GM13977 (cell line): ENCODE results near the gene IDH3G.

Experiments used
- DNase-seq: peaks from one replicate; pipeline ENCODE4 v3.0.0; 2012; ENCODE audit warnings: low spot score
- in situ Hi-C: fragments of 300-500 bp; cut with MboI; formaldehyde crosslinking; loops from one replicate; pipeline ENCODE4 v1.12.0; 2022; ENCODE audit warnings: low sequenced_read_pairs, low pct_unique_long_range_greater_than_20kb, mixed read lengths, inconsistent platforms; ENCODE audit not compliant: unreplicated experiment
- TF ChIP-seq, protein P1 (sequence below): IDR thresholded peaks from 2 replicates; pipeline ENCODE4 v1.5.1; 2012; ENCODE audit warnings: mild to moderate bottlenecking, control low read depth; ENCODE audit not compliant: insufficient read depth; ENCODE audit errors: extremely low read depth, missing control alignments

The IDH3G gene

DNA sequence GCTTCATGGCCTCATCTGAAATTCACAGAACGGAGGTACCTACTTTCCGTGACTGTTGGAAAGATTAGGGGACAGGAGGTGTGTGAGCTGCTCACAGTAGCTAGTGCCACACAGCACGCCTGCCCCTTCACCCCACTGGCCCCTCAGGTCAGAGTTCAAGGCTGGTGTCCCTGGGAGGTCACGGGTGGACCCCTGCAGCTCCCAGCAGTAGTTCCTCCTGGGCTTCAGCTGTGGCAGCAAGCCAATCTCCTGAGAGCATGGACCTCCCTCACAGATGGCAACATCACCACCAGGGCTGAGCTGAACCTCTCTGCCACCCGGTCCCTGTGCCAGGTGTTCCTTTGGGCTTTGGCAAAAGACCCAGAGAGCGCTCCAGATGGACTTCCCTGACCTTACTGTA lies 1.8 kb downstream of the IDH3G start:
- in situ Hi-C loops: no loop called here
- TF ChIP-seq, protein P1, sequence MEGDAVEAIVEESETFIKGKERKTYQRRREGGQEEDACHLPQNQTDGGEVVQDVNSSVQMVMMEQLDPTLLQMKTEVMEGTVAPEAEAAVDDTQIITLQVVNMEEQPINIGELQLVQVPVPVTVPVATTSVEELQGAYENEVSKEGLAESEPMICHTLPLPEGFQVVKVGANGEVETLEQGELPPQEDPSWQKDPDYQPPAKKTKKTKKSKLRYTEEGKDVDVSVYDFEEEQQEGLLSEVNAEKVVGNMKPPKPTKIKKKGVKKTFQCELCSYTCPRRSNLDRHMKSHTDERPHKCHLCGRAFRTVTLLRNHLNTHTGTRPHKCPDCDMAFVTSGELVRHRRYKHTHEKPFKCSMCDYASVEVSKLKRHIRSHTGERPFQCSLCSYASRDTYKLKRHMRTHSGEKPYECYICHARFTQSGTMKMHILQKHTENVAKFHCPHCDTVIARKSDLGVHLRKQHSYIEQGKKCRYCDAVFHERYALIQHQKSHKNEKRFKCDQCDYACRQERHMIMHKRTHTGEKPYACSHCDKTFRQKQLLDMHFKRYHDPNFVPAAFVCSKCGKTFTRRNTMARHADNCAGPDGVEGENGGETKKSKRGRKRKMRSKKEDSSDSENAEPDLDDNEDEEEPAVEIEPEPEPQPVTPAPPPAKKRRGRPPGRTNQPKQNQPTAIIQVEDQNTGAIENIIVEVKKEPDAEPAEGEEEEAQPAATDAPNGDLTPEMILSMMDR: no peak
- DNase-seq: no peak

DNA sequence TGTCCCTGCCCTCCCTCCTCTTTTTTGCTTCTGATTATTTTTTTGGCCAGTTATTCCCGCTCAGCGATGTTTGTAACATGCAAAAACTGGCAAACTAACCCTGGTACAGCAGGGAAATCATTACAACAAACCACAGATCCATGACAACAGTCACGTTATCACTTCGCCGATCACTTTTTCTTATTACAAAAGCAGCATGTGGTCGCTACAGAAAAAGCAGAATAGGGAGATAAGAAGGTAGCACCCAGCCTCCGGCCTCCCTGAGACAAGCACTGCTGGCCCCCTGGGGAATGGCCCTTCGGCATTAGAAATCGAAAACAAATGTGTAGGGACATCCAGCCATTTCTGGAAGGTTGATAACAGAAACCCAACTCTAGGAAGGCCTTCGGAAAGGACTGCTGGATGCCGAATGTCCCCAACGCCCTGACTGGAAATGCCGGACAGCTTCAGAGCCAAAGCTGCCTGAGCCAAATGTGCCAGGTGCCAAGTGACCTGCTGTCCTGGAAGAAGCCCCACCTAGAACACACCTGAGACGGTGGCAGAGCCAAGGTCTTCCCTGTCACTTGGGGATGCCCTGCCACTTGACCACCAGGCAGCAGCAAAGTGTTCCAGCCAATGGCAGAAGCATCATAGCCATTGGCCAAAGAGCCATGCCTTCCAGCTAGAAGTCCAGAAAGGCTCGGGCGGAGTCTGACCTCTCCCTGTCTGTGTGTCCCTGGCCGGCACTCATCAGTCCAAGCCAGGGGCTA lies 2.9 kb downstream of the IDH3G start:
- TF ChIP-seq, protein P1: no peak
- no peak for DNase-seq
- in situ Hi-C loops: no loop called here

DNA sequence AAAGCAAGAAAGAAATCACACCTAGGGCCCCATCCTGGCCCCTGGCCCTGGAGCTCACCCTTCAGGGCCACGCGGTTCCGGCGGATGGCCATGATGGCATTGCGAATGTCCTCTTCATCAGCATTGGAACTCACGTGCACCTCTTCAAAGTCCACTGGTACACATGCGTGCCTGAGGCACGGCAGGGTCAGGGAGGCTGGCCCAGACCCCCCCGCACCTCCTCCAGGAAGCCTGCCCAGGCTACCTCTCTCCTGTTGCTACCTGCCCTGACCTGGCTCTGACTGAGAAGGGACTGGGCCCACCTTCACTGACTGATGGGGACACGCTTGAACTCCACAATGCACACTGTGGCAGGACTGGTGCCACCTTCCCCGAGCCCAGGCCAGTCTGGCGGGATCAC lies 4.5 kb downstream of the IDH3G start:
- in situ Hi-C loops: no loop called here
- DNase-seq: no peak
- TF ChIP-seq, protein P1: no peak

DNA sequence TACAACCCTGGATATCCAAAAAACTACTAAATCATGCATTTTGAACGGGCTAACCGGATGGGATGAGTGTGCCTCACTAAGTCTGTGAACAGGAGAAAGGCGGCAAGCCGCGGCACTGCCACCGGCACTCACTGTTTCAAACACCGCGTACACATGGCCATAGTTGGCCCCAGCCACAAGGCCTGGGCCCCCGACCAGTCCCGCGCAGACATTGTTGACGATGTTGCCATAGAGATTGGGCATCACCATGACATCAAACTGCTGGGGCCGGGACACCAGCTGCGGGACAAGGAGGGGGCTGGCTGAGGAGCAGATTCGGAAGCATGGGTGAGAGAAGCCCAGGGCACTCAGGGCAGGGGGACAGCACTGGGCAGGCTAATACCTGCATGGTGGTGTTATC lies 7.5 kb downstream of the IDH3G start:
- TF ChIP-seq, protein P1: no peak
- in situ Hi-C loops: no loop called here
- DNase-seq: no peak

DNA sequence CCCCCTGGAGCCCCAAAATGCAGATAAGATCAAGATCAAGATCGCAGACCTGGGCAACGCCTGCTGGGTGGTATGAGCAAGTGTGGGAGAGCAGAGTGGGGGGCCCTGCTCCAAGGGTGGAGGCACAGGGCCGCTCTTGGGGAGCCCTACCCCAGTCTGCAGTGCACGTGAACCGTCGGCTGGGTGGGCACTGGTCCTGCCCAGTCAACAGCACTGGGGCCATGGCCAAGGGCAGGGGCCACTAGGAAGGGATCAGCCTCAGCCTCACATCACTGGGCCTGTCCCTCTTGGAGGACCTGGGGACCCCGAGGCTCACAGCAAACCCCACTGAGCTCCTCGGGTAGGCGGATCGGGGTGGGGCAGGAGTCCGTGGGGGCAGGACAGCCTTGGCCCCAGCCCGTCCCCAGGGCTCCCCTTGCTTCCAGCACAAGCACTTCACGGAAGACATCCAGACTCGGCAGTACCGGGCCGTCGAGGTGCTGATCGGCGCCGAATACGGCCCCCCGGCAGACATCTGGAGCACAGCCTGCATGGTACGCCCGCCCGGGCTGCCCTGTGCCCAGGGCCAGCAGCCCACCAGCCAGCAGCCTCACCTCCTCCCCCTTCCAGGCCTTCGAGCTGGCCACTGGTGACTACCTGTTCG lies 9.7 kb downstream of the IDH3G start:
- DNase-seq: no peak
- TF ChIP-seq, protein P1: no peak
- in situ Hi-C loops: no loop called here

DNA sequence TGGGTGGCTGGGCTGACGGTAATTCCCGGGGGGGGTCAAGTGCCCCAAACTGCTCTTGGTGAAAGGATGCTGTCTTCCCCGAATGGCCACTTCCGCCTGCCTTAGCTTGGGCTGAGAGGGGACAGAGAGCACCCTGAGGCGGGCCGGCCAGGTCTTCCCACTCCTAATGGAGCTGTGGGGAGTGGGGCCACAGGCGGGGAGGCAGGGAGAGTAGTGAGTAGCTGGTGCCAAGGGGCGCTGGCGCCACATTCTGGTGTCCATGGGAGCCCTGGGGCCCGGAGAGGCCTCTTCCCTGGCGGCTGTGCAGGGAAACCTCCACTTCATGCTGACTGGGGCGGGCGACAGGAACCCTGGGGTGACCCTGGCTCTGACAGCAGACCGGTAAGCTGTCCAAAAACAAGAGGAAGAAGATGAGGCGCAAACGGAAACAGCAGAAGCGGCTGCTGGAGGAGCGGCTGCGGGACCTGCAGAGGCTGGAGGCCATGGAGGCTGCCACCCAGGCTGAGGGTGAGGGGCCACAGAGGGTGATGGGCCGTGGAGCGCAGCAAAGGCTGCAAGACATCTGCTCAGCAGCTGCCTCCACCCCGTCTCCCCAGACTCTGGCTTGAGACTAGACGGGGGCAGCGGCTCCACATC lies 10.7 kb downstream of the IDH3G start:
- DNase-seq: no peak
- TF ChIP-seq, protein P1: no peak
- in situ Hi-C loops: no loop called here
